Measurements from ENCODE around the gene LIM2.

- TF ChIP-seq CTCF (IDR thresholded peaks at IDR 0.05), result no peak
- TF ChIP-seq POLR2AphosphoS5 (IDR thresholded peaks at IDR 0.05), result no peak
- no peak for TF ChIP-seq EP300 (IDR thresholded peaks at IDR 0.05)
Measured at GRCh38 chr19:51372649-51373504, 14.9 kb downstream of the LIM2 start, which contains the start of gene NKG7.

All from suprapubic skin (tissue), 4 donors.